ENCODE results near the gene GPR176. TPM values are rescaled to one million over a fixed set of nuclear protein-coding genes. Genes with fewer than 3 reads are reported as not detected.

GPR176 gene
- total RNA-seq, 1 donor from 2014 or later = 32.1 TPM

DNA sequence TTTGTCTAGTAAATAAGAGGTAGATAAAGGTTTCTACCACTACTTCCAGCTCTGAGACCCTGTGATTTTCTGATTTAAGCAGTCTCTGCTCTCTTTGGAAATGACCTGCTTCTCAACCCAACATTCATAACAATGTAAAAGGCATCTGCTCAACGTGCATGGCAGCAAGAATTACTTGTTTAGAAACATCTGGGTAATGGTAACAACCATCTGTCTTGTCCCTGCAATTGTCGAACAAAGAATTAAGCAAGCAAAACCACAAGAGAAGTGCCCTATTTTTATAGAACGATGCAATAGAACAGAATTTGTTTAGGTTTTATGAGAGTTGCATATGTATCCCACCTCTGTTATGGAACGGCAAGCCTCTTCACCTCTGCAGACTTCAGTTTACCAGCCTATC lies 130.3 kb downstream of the GPR176 start:
- no peak for DNase-seq (ENCODE audit: low read depth)
- H3K4me3 ChIP-seq (ENCODE audit: low read depth, low read length) = no peak overlapping the region
- TF ChIP-seq, protein P1, sequence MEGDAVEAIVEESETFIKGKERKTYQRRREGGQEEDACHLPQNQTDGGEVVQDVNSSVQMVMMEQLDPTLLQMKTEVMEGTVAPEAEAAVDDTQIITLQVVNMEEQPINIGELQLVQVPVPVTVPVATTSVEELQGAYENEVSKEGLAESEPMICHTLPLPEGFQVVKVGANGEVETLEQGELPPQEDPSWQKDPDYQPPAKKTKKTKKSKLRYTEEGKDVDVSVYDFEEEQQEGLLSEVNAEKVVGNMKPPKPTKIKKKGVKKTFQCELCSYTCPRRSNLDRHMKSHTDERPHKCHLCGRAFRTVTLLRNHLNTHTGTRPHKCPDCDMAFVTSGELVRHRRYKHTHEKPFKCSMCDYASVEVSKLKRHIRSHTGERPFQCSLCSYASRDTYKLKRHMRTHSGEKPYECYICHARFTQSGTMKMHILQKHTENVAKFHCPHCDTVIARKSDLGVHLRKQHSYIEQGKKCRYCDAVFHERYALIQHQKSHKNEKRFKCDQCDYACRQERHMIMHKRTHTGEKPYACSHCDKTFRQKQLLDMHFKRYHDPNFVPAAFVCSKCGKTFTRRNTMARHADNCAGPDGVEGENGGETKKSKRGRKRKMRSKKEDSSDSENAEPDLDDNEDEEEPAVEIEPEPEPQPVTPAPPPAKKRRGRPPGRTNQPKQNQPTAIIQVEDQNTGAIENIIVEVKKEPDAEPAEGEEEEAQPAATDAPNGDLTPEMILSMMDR (conservative IDR thresholded peaks at IDR 0.05; ENCODE audit: low read depth, low read length) = no peak

DNA sequence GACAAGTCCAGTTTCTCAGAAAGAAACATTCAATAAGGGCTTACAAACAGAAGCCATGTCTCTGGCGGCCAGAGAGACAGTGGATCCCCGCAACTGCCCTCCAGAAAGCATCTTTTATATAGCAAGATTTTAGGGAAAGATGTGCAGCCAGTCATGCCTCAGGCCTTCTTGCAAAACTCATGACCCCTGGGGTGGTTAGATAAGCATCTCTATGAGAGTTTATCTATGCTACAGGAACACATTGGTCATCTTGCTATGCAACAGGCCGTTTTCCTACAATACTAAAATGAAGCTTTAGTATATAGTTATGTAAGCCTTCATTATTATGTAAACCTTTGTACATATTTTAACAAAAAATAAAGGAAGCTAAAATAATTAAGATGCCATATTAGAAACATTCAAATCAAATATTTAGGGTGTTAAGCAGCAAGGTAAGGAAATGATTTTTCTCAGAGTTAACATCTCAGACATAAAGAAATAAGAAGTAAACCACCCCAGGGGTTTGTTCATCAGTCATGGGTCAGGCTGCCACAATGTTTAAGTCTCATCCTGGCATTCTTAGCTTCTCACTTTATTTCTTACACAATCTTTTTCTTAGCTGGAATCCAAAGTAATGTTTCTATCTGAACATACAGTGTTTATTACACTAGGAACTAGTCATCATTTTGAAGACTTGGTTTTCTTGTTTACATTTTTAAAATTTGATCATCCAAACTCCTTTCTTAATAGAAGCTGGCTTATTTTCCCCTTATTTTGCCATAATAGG lies 131.1 kb downstream of the GPR176 start:
- H3K4me3 ChIP-seq (ENCODE audit: low read depth, low read length) = no peak overlapping the region
- TF ChIP-seq, protein P1 (conservative IDR thresholded peaks at IDR 0.05; ENCODE audit: low read depth, low read length) = no peak
- no peak for DNase-seq (ENCODE audit: low read depth)

DNA sequence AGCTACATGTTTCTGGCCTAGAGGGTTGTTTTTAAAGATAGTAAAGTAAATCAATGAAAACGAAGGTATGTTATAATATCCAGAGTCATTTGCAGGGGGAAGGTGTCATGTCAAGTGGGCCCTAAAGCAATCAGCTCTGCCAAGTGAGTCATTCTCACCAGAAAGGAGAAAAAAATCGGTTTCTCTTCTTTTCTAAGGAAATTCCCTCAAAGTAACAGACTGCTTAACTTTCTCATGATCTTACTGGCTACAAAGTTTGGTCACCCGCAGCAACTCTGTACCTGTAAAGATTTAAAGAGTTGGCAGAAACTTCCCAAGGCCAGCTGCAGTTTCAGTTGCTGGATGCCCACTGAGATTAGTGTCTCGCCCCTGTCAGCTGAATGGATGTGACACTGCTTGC lies 132.0 kb downstream of the GPR176 start:
- no peak overlapping the region for H3K4me3 ChIP-seq (ENCODE audit: low read depth, low read length)
- no peak for DNase-seq (ENCODE audit: low read depth)
- TF ChIP-seq, protein P1 (conservative IDR thresholded peaks at IDR 0.05; ENCODE audit: low read depth, low read length) = no peak

DNA sequence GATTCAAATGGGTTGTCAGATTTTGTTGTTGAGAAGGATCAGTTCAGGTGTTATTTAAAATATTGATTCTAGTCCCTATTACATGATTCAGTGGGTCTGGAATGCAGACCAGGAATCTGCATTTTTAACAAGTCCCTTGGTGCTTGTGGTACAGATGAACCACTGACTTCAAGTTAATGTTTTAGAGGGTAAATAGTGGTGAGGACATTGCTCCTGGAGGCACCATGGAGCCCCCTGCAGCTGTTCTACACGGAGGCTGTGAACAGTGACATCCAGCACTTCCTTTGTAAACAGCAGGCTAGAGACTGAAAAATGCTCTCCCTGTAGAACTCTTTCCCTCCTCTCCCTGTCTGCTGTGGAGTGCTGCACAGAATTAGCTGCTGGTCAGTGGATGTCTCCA lies 132.6 kb downstream of the GPR176 start:
- TF ChIP-seq, protein P1 (conservative IDR thresholded peaks at IDR 0.05; ENCODE audit: low read depth, low read length) = no peak
- DNase-seq (ENCODE audit: low read depth) = no peak
- no peak overlapping the region for H3K4me3 ChIP-seq (ENCODE audit: low read depth, low read length)

DNA sequence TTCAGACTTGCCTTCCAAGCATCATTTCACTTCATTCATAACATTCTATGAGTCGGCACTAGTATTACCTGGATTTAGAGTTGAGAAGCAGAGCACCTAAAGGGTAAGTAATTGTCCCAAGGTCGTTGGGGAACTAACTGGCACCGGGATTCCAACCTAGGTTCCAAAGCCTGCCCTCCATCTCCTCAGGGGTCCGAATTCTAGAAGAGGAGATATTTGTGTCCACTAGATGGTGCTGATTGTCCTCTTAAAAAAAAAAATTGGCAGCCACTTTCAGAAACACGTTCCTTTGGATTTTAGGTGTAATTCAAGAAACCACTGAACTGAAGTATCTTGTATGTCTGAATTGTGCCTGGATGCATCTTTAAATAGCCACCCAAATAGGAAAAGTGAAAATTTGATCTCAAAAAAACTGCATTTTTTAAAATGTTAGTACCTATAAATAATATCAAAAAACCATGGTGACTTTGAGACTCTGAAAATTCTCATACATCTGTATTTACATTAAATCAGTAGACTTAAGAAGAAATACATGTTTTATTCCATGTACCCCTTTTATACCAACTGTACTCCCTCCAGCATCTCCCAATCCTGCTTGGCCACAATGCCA lies 133.5 kb downstream of the GPR176 start:
- no peak overlapping the region for H3K4me3 ChIP-seq (ENCODE audit: low read depth, low read length)
- TF ChIP-seq, protein P1 (conservative IDR thresholded peaks at IDR 0.05; ENCODE audit: low read depth, low read length) = peak; percentile 67
- no peak for DNase-seq (ENCODE audit: low read depth)

DNA sequence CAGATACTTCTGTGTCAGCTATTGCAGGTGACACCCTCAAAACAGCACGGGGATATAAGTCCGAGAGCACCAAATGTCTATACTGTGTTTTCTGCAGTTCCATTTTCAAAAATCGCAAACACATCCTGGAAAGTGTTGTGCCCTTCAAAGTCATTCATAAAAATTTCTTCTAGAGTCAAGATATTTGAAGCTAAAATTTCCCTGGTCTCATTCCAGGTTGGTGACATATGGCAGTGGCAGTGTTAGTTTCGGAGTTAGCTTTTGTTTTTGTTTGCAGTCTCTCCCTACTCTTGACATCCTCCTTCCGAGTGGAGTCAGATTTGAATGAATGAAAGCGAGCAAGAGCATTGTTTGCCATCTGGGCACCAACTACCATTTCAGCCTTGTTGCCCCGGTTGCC lies 134.2 kb downstream of the GPR176 start:
- DNase-seq (ENCODE audit: low read depth) = no peak
- TF ChIP-seq, protein P1 (conservative IDR thresholded peaks at IDR 0.05; ENCODE audit: low read depth, low read length) = no peak
- H3K4me3 ChIP-seq (ENCODE audit: low read depth, low read length) = no peak overlapping the region

DNA sequence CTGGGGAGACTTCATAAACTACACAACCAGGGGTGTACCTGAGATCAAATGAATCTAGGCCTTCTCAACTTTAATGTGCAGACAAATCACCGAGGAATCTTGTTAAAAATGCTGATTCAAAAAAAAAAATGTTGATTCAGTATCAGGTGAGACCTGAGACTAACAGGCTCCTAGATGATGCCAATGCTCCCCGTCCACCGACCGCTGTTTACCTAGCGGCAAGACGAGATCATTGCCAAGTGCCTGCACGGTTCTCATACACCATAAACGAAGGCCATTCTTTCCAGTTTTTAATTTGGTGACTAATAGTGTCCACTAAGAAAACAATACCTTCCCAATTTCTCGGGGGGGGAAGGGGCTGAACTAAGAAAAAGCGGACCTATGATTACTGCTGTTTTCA lies 134.9 kb downstream of the GPR176 start:
- TF ChIP-seq, protein P1 (conservative IDR thresholded peaks at IDR 0.05; ENCODE audit: low read depth, low read length) = no peak

More for the DNA sequence above, 134.9 kb downstream of the GPR176 start:
- no peak overlapping the region for H3K4me3 ChIP-seq (ENCODE audit: low read depth, low read length)
- no peak for DNase-seq (ENCODE audit: low read depth)
